Measurements from ENCODE around the gene USP32. TPM values are rescaled to one million over a fixed set of nuclear protein-coding genes. Genes with fewer than 3 reads are reported as not detected.
A peak's percentile ranks its signal among the peaks of the same experiment; 100 is the strongest.

The USP32 gene
- total RNA-seq, 1 donor from 2014 or later, result 41.6 TPM

GRCh38 chr17:60303406-60304099, 88.4 kb downstream of the USP32 start:
- no peak for DNase-seq (ENCODE audit: low read depth, low spot score)

- no peak for DNase-seq (ENCODE audit: low read depth, low spot score)
These were observed 90.3 kb downstream of the USP32 start for GRCh38 chr17:60301649-60302048.

- no peak for DNase-seq (ENCODE audit: low read depth, low spot score)
These were observed 91.0 kb downstream of the USP32 start for GRCh38 chr17:60300949-60301348.

- DNase-seq (ENCODE audit: low read depth, low spot score), result no peak
These were observed 91.9 kb downstream of the USP32 start for GRCh38 chr17:60300011-60300410.

- DNase-seq (ENCODE audit: low read depth, low spot score), result no peak
These were observed 94.1 kb downstream of the USP32 start for GRCh38 chr17:60297760-60298401.

- no peak for DNase-seq (ENCODE audit: low read depth, low spot score)
These were observed 95.8 kb downstream of the USP32 start for GRCh38 chr17:60296177-60296576.

- no peak for DNase-seq (ENCODE audit: low read depth, low spot score)
These were observed 98.2 kb downstream of the USP32 start for GRCh38 chr17:60293580-60294335.

GRCh38 chr17:60292697-60293096, 99.2 kb downstream of the USP32 start:
- DNase-seq (ENCODE audit: low read depth, low spot score), result no peak

GRCh38 chr17:60284709-60285108, 107.2 kb downstream of the USP32 start:
- DNase-seq (ENCODE audit: low read depth, low spot score), result no peak

- DNase-seq (ENCODE audit: low read depth, low spot score), result no peak
These were observed 108.1 kb downstream of the USP32 start for GRCh38 chr17:60283816-60284215.

- no peak for DNase-seq (ENCODE audit: low read depth, low spot score)
These were observed 111.3 kb downstream of the USP32 start for GRCh38 chr17:60280673-60281072.

- no peak for DNase-seq (ENCODE audit: low read depth, low spot score)
These were observed 113.7 kb downstream of the USP32 start for GRCh38 chr17:60278237-60278636.

- no peak for DNase-seq (ENCODE audit: low read depth, low spot score)
These were observed 114.7 kb downstream of the USP32 start for GRCh38 chr17:60277258-60277657.

- DNase-seq (ENCODE audit: low read depth, low spot score), result no peak
These were observed 122.5 kb downstream of the USP32 start for GRCh38 chr17:60269417-60269816.

- no peak for DNase-seq (ENCODE audit: low read depth, low spot score)
These were observed 131.4 kb downstream of the USP32 start for GRCh38 chr17:60260540-60260939.

GRCh38 chr17:60258313-60258712, 133.6 kb downstream of the USP32 start:
- DNase-seq (ENCODE audit: low read depth, low spot score), result no peak

GRCh38 chr17:60256174-60256573, 135.8 kb downstream of the USP32 start:
- DNase-seq (ENCODE audit: low read depth, low spot score), result no peak

GRCh38 chr17:60253048-60253447, 138.9 kb downstream of the USP32 start:
- DNase-seq (ENCODE audit: low read depth, low spot score), result no peak

- no peak for DNase-seq (ENCODE audit: low read depth, low spot score)
These were observed 139.5 kb downstream of the USP32 start for GRCh38 chr17:60252459-60252858.

GRCh38 chr17:60249290-60249826, 142.6 kb downstream of the USP32 start:
- peak; percentile 43 for DNase-seq (ENCODE audit: low read depth, low spot score)

- no peak for DNase-seq (ENCODE audit: low read depth, low spot score)
These were observed 143.2 kb downstream of the USP32 start for GRCh38 chr17:60248618-60249289.

All from pulmonary artery endothelial cell (primary cell).